ENCODE results near the gene AKR1E2. TPM values are rescaled to one million over a fixed set of nuclear protein-coding genes. Genes with fewer than 3 reads are reported as not detected.

The AKR1E2 gene
- total RNA-seq, 1 donor from 2014 or later: 0.53 TPM

- DNase-seq (ENCODE audit: low spot score in 2 of 2): no peak
Observed at GRCh38 chr10:4846775-4847174, 20.8 kb downstream of the AKR1E2 start.

GRCh38 chr10:4847561-4848355 is 21.8 kb downstream of the AKR1E2 start:
- Histone ChIP-seq H3K27me3 (no peaks in the 10 kb centered on the region), H3K9me3 (no peaks in the 10 kb centered on the region), H3K4me1 (peaks cover 2 to 20% of the 10 kb centered on the region in 2 donors), H3K36me3 (no peaks in the 10 kb centered on the region), H3K4me3 (no peak overlapping the region), H3K27ac (peak overlapping the region; percentile 35 to 36)
- DNase-seq (ENCODE audit: low spot score in 2 of 2): no peak
- no peak for TF ChIP-seq CTCF (IDR thresholded peaks at IDR 0.05)
- intact Hi-C loops (cut with DNase I): loop anchor here (2.0 to 10.0 kb wide), 4 partner anchors 95 to 587 kb away; no protein-coding TSS in a partner anchor

More at GRCh38 chr10:4846775-4847174, 20.8 kb downstream of the AKR1E2 start:
- Histone ChIP-seq H3K27ac (peak overlapping the region in 1 of 2 donors; percentile 35), H3K4me3 (no peak overlapping the region), H3K4me1 (peaks cover under 1 to 12% of the 10 kb centered on the region in 2 donors), H3K36me3 (no peaks in the 10 kb centered on the region), H3K9me3 (no peaks in the 10 kb centered on the region), H3K27me3 (no peaks in the 10 kb centered on the region)
- intact Hi-C loops (cut with DNase I): loop anchor here (5.0 to 10.0 kb wide), 2 partner anchors 231 to 588 kb away; no protein-coding TSS in a partner anchor
- no peak for TF ChIP-seq CTCF (IDR thresholded peaks at IDR 0.05)

GRCh38 chr10:4848356-4849041 is 22.5 kb downstream of the AKR1E2 start:
- Histone ChIP-seq H3K4me1 (peaks cover 2 to 23% of the 10 kb centered on the region in 2 donors), H3K27ac (peak overlapping the region in 1 of 2 donors; percentile 6), H3K36me3 (no peaks in the 10 kb centered on the region), H3K4me3 (no peak overlapping the region), H3K9me3 (no peaks in the 10 kb centered on the region), H3K27me3 (no peaks in the 10 kb centered on the region)
- no peak for TF ChIP-seq CTCF (IDR thresholded peaks at IDR 0.05)
- intact Hi-C loops (cut with DNase I): loop anchor here (1.0 to 10.0 kb wide), 6 partner anchors 94 to 586 kb away; partner anchors contain the start of gene AKR1C3
- DNase-seq (ENCODE audit: low spot score in 2 of 2): no peak

GRCh38 chr10:4849042-4849402 is 23.0 kb downstream of the AKR1E2 start:
- no peak for DNase-seq (ENCODE audit: low spot score in 2 of 2)
- Histone ChIP-seq H3K4me3 (no peak overlapping the region), H3K27ac (peak overlapping the region in 1 of 2 donors; percentile 26), H3K27me3 (no peaks in the 10 kb centered on the region), H3K4me1 (peaks cover 2 to 26% of the 10 kb centered on the region in 2 donors), H3K9me3 (no peaks in the 10 kb centered on the region), H3K36me3 (no peaks in the 10 kb centered on the region)
- intact Hi-C loops (cut with DNase I): loop anchor here (1.0 to 10.0 kb wide), 6 partner anchors 94 to 586 kb away; partner anchors contain the start of gene AKR1C3
- TF ChIP-seq CTCF (IDR thresholded peaks at IDR 0.05): no peak

GRCh38 chr10:4849555-4850242 is 23.7 kb downstream of the AKR1E2 start:
- intact Hi-C loops (cut with DNase I): loop anchor here (1.0 to 10.0 kb wide), 7 partner anchors 53 to 585 kb away; partner anchors contain the start of gene AKR1C3
- TF ChIP-seq CTCF (IDR thresholded peaks at IDR 0.05): peak; percentile 96 to 99 (median 99)
- no peaks in the 10 kb centered on the region for H3K36me3 ChIP-seq
- DNase-seq (ENCODE audit: low spot score in 2 of 2): peak; percentile 55 to 97
- H3K4me1 ChIP-seq: peaks cover 2 to 26% of the 10 kb centered on the region in 2 donors
- no peaks in the 10 kb centered on the region for H3K27me3 ChIP-seq
- H3K27ac ChIP-seq: peak overlapping the region; percentile 37 to 39
- H3K4me3 ChIP-seq: no peak overlapping the region
- H3K9me3 ChIP-seq: no peaks in the 10 kb centered on the region

All from ascending aorta (tissue), 2 donors.